B cell (primary cell): Measurements from ENCODE around the gene CALY. TPM values are rescaled to one million over a fixed set of nuclear protein-coding genes. Genes with fewer than 3 reads are reported as not detected.
A peak's percentile ranks its signal among the peaks of the same experiment; 100 is the strongest.

Experiments used
- ATAC-seq: fragments of 200-7000 bp; cut with Tn5 transposase; one replicate; pipeline ENCODE4 v1.10.0; 2021; ENCODE audit warnings: low read depth, mild to moderate bottlenecking, moderate number of reproducible peaks, moderate library complexity
- CTCF ChIA-PET: fragments of 350-600 bp; sonication (Branson Sonifier 250); formaldehyde crosslinking; loops from one replicate; lab custom pipeline; 2021; ENCODE audit warnings: antibody characterized with exemption, inconsistent platforms; lab: Charles Lee
- POLR2A ChIA-PET: fragments of 350-600 bp; sonication (Branson Sonifier 250); formaldehyde crosslinking; loops from one replicate; lab custom pipeline; 2021; ENCODE audit warnings: antibody characterized with exemption; lab: Charles Lee
- DNase-seq: peaks from one replicate; pipeline ENCODE4 v3.0.0; 2013
- H2AFZ ChIP-seq: 2 replicates; pipeline ENCODE4 v1.6.1; 2012; ENCODE audit warnings: mild to moderate bottlenecking, low read depth, low read length; ENCODE audit not compliant: insufficient read depth, poor library complexity, severe bottlenecking
- H3K27ac ChIP-seq, 2 donors: 1 replicate in 1 of 2; 2 replicates in 1 of 2; pipeline ENCODE4 v1.5.1; 2012 to 2013; ENCODE audit warnings: low read length in 2 of 2, mild to moderate bottlenecking in 2 of 2, moderate library complexity in 1 of 2
- H3K27me3 ChIP-seq, 4 experiments: fragments of 200-600 bp in 1 of 4; sonication (generic) in 1 of 4; replicated peaks in 1 of 4; 1 replicate in 2 of 4; 2 replicates in 2 of 4; pipeline versions ENCODE4 v1.6.1 to v1.7.0; 2013 to 2016; ENCODE audit warnings: low read length in 3 of 4, mild to moderate bottlenecking in 2 of 4, mixed read lengths in 1 of 4, moderate library complexity in 1 of 4; ENCODE audit not compliant: insufficient read depth in 4 of 4, control insufficient read depth in 3 of 4; ENCODE audit errors: control extremely low read depth in 1 of 4
- H3K36me3 ChIP-seq, 2 experiments: replicated peaks in 1 of 2; 1 replicate in 1 of 2; 2 replicates in 1 of 2; pipeline versions ENCODE4 v1.6.1 to v1.7.1; 2013; ENCODE audit warnings: low read length in 1 of 2; ENCODE audit not compliant: insufficient read depth in 2 of 2, control insufficient read depth in 1 of 2; ENCODE audit errors: control extremely low read depth in 1 of 2, extremely low read depth in 1 of 2
- H3K4me1 ChIP-seq, 2 donors: fragments of 200-600 bp in 1 of 2; sonication (generic) in 1 of 2; 1 replicate in 1 of 2; 2 replicates in 1 of 2; pipeline versions ENCODE4 v1.5.1 to v1.6.1; 2013 to 2017; ENCODE audit warnings: low read length in 2 of 2; ENCODE audit not compliant: control insufficient read depth in 2 of 2, insufficient read depth in 2 of 2
- H3K4me2 ChIP-seq: replicated peaks from 2 replicates; pipeline ENCODE3; 2012; ENCODE audit warnings: mild to moderate bottlenecking, low read depth, low read length; ENCODE audit not compliant: poor library complexity, severe bottlenecking
- H3K4me3 ChIP-seq, 5 experiments: fragments of 200-600 bp in 1 of 5; sonication (generic) in 1 of 5; 1 replicate in 3 of 5; 2 replicates in 2 of 5; pipeline versions ENCODE4 v1.5.1 to v1.7.0; 2011 to 2016; ENCODE audit warnings: low read length in 4 of 5, mild to moderate bottlenecking in 4 of 5, low read depth in 2 of 5, control low read depth in 1 of 5, moderate library complexity in 1 of 5; ENCODE audit not compliant: insufficient read depth in 1 of 5; ENCODE audit errors: control extremely low read depth in 1 of 5, extremely low read depth in 1 of 5
- H3K79me2 ChIP-seq: fragments of 200-600 bp; sonication (generic); one replicate; pipeline ENCODE4 v1.6.0; 2016; ENCODE audit warnings: low read length; ENCODE audit not compliant: control insufficient read depth, insufficient read depth
- H3K9ac ChIP-seq: fragments of 200-600 bp; sonication (generic); 2 replicates; pipeline ENCODE4 v1.6.1; 2017; ENCODE audit warnings: mild to moderate bottlenecking, low read length, moderate library complexity
- H3K9me3 ChIP-seq, 3 donors: one replicate each; pipeline versions ENCODE4 v1.6.1 to v1.7.1; 2013; ENCODE audit warnings: low read length in 2 of 3; ENCODE audit not compliant: control insufficient read depth in 2 of 3, insufficient read depth in 1 of 3; ENCODE audit errors: control extremely low read depth in 1 of 3
- H4K20me1 ChIP-seq: 2 replicates; pipeline ENCODE4 v1.6.0; 2012; ENCODE audit warnings: mild to moderate bottlenecking, low read length; ENCODE audit not compliant: insufficient read depth, control insufficient read depth, poor library complexity, severe bottlenecking
- H3K27ac Mint-ChIP-seq: one replicate; pipeline ENCODE4 v1.8.0; 2021; ENCODE audit warnings: mixed read lengths
- H3K27me3 Mint-ChIP-seq: one replicate; pipeline ENCODE4 v1.8.0; 2021; ENCODE audit warnings: mixed read lengths
- H3K4me1 Mint-ChIP-seq: one replicate; pipeline ENCODE4 v1.8.0; 2021; ENCODE audit warnings: mixed read lengths
- H3K4me3 Mint-ChIP-seq: one replicate; pipeline ENCODE4 v1.8.0; 2021; ENCODE audit warnings: mixed read lengths
- H3K9me3 Mint-ChIP-seq: one replicate; pipeline ENCODE4 v1.8.0; 2022; ENCODE audit warnings: mixed read lengths; ENCODE audit not compliant: insufficient read depth
- CTCF ChIP-seq: fragments of 200-600 bp; IDR thresholded peaks from one replicate; pipeline ENCODE4 v1.8.0; 2022; ENCODE audit warnings: antibody characterized with exemption, mild to moderate bottlenecking
- EZH2 ChIP-seq: IDR thresholded peaks from 2 replicates; pipeline ENCODE4 v1.6.1; 2012; ENCODE audit warnings: borderline replicate concordance, low read depth, mild to moderate bottlenecking, moderate library complexity, low read length; ENCODE audit not compliant: insufficient read depth, poor library complexity, severe bottlenecking
- WGBS: methylation state at CpG from one replicate; pipeline ENCODE4 v1.1.5; 2013; ENCODE audit warnings: missing lambda C conversion rate; ENCODE audit not compliant: insufficient coverage; 5-methylcytosine and 5-hydroxymethylcytosine counted together
- intact Hi-C: fragments of 100-400 bp; cut with micrococcal nuclease; formaldehyde crosslinking; loops from one replicate; pipeline ENCODE4 v1.10.0; 2022
- polyA plus RNA-seq: library from polyadenylated mRNA; depleted of rRNA; stranded (reverse); fragments of >200 nt; gene quantifications from 2 replicates; pipeline ENCODE4 v1.2.3, GENCODE V29; 2012
- total RNA-seq, 2 donors: library from RNA; stranded (reverse); fragments of 120-200 nt in 1 of 2; gene quantifications; 1 replicate in 1 of 2; 2 replicates in 1 of 2; pipeline versions ENCODE4 v1.2.3 to v1.2.4, GENCODE V29; 2013 to 2022

Gene CALY
- total and polyA plus RNA-seq, 2 donors (not counting 1 experiment from before 2014, with no cell fraction given): 0.21 TPM; not detected in 1

GRCh38 chr10:133276100-133276434, 60.6 kb downstream of the CALY start:
- H3K36me3 ChIP-seq: peaks cover 0 to 29% of the 10 kb centered on the region in 2 experiments
- Mint-ChIP-seq H3K4me1 (peaks cover 43% of the 10 kb centered on the region), H3K27me3 (no peaks in the 10 kb centered on the region), H3K9me3 (no peaks in the 10 kb centered on the region), H3K27ac (peak overlapping the region; percentile 95), H3K4me3 (peak overlapping the region; percentile 89)
- 5% methylated on average over 4 of the region's 6 CpGs for WGBS
- H3K9ac ChIP-seq: peak overlapping the region; percentile 96
- ChIA-PET POLR2A (interaction anchor here (0.6 to 2.6 kb wide), 6 partner anchors 12 to 754 kb away, joined by 3 to 12 read pairs (median 10); partner anchors contain the start of genes TUBGCP2 and ZNF511), CTCF (interaction anchor here (0.9 to 3.3 kb wide), 4 partner anchors 9 to 53 kb away, joined by 3 to 80 read pairs (median 4); no protein-coding TSS in a partner anchor)
- H3K4me2 ChIP-seq: peak overlapping the region; percentile 99
- DNase-seq (no peak), ATAC-seq (no peak)
- peak overlapping the region; percentile 94 to 97 for H3K27ac ChIP-seq
- peaks cover 21% of the 10 kb centered on the region for H4K20me1 ChIP-seq
- peaks cover 45 to 70% of the 10 kb centered on the region in 2 donors for H3K4me1 ChIP-seq
- H3K9me3 ChIP-seq: no peaks in the 10 kb centered on the region
- H2AFZ ChIP-seq: peak overlapping the region; percentile 64
- intact Hi-C loops: loop anchor here (5.0 to 10.0 kb wide), 2 partner anchors 116 to 131 kb away; partner anchors contain the start of gene MTG1
- H3K4me3 ChIP-seq: peak overlapping the region; percentile 79 to 96 (median 83)
- no peak for TF ChIP-seq EZH2
- TF ChIP-seq CTCF: no peak
- H3K79me2 ChIP-seq: peaks cover 12% of the 10 kb centered on the region
- no peaks in the 10 kb centered on the region for H3K27me3 ChIP-seq

- peaks cover 45 to 70% of the 10 kb centered on the region in 2 donors for H3K4me1 ChIP-seq
- Mint-ChIP-seq H3K4me3 (peak overlapping the region; percentile 89), H3K4me1 (peaks cover 43% of the 10 kb centered on the region), H3K27me3 (no peaks in the 10 kb centered on the region), H3K27ac (peak overlapping the region; percentile 95), H3K9me3 (no peaks in the 10 kb centered on the region)
- ChIA-PET CTCF (interaction anchor here (0.6 to 3.3 kb wide), 9 partner anchors 10 to 132 kb away, joined by 3 to 80 read pairs (median 3); no protein-coding TSS in a partner anchor), POLR2A (interaction anchor here (0.8 to 2.6 kb wide), 7 partner anchors 9 to 49 kb away, joined by 3 to 12 read pairs (median 10); partner anchors contain the start of genes TUBGCP2 and ZNF511)
- H3K4me2 ChIP-seq: peak overlapping the region; percentile 99
- peak overlapping the region; percentile 96 for H3K9ac ChIP-seq
- H3K36me3 ChIP-seq: peaks cover 0 to 33% of the 10 kb centered on the region in 2 experiments
- intact Hi-C loops: loop anchor here (1.0 to 10.0 kb wide), 4 partner anchors 14 to 131 kb away; partner anchors contain the start of gene MTG1
- TF ChIP-seq CTCF: peak; percentile 52
- no peak for TF ChIP-seq EZH2
- WGBS: under 1% methylated on average over 12 of the region's 12 CpGs
- peaks cover 12% of the 10 kb centered on the region for H3K79me2 ChIP-seq
- no peaks in the 10 kb centered on the region for H3K27me3 ChIP-seq
- H2AFZ ChIP-seq: peak overlapping the region; percentile 64
- peaks cover 21% of the 10 kb centered on the region for H4K20me1 ChIP-seq
- H3K4me3 ChIP-seq: peak overlapping the region; percentile 79 to 96 (median 83)
- DNase-seq (peak; percentile 68), ATAC-seq (peak; percentile 29)
- no peaks in the 10 kb centered on the region for H3K9me3 ChIP-seq
- peak overlapping the region; percentile 94 to 97 for H3K27ac ChIP-seq
These were observed 61.0 kb downstream of the CALY start for GRCh38 chr10:133275684-133276092.
